ENCODE data around the gene TUBB3. TPM values are rescaled to one million over a fixed set of nuclear protein-coding genes. Genes with fewer than 3 reads are reported as not detected.

The TUBB3 gene
- total and polyA plus RNA-seq, 2 donors from 2014 or later: 3.4 to 35.0 TPM

DNA sequence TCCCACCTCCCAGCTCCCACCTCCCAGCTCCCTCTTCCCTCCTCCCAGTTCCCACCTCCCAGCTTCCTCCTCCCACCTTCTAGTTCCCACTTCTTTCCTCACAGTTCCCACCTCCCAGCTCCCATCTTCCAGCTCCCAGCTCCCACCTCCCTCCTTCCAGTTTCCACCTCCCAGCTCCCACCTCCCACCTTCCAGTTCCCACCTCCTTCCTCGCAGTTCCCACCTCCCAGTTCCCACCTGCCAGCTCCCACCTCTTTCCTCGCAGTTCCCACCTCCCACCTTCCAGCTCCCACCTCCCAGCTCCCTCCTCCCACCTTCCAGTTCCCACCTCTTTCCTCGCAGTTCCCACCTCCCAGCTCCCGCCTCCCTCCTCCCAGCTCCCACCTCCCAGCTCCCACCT is 14.9 kb upstream of the TUBB3 start:
- DNase-seq: no peak
- no peak for FAIRE-seq
- Histone ChIP-seq H3K9ac (ENCODE audit: low read length in 3 of 3) (no peak overlapping the region), H3K36me3 (ENCODE audit: control insufficient read depth in 2 of 3, insufficient read depth in 3 of 3, low read length in 3 of 3) (peaks cover 8 to 27% (median 8%) of the 10 kb centered on the region in 3 donors), H3K9me3 (ENCODE audit: control insufficient read depth in 2 of 3, insufficient read depth in 1 of 3, low read length in 3 of 3) (no peaks in the 10 kb centered on the region), H3K4me3 (ENCODE audit: low read length in 3 of 3) (no peak overlapping the region), H3K27me3 (ENCODE audit: control insufficient read depth, insufficient read depth, low read length) (no peaks in the 10 kb centered on the region), H3K4me1 (ENCODE audit: control insufficient read depth in 2 of 3, insufficient read depth in 2 of 3, low read depth in 1 of 3, low read length in 3 of 3) (no peaks in the 10 kb centered on the region), H3K27ac (ENCODE audit: low read depth in 2 of 2, low read length in 2 of 2) (no peak overlapping the region)
- TF ChIP-seq, protein P1, sequence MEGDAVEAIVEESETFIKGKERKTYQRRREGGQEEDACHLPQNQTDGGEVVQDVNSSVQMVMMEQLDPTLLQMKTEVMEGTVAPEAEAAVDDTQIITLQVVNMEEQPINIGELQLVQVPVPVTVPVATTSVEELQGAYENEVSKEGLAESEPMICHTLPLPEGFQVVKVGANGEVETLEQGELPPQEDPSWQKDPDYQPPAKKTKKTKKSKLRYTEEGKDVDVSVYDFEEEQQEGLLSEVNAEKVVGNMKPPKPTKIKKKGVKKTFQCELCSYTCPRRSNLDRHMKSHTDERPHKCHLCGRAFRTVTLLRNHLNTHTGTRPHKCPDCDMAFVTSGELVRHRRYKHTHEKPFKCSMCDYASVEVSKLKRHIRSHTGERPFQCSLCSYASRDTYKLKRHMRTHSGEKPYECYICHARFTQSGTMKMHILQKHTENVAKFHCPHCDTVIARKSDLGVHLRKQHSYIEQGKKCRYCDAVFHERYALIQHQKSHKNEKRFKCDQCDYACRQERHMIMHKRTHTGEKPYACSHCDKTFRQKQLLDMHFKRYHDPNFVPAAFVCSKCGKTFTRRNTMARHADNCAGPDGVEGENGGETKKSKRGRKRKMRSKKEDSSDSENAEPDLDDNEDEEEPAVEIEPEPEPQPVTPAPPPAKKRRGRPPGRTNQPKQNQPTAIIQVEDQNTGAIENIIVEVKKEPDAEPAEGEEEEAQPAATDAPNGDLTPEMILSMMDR (IDR thresholded peaks at IDR 0.05; ENCODE audit: borderline replicate concordance, extremely low read depth, insufficient read depth): no peak
- intact Hi-C loops (cut with DNase I): no loop called here

DNA sequence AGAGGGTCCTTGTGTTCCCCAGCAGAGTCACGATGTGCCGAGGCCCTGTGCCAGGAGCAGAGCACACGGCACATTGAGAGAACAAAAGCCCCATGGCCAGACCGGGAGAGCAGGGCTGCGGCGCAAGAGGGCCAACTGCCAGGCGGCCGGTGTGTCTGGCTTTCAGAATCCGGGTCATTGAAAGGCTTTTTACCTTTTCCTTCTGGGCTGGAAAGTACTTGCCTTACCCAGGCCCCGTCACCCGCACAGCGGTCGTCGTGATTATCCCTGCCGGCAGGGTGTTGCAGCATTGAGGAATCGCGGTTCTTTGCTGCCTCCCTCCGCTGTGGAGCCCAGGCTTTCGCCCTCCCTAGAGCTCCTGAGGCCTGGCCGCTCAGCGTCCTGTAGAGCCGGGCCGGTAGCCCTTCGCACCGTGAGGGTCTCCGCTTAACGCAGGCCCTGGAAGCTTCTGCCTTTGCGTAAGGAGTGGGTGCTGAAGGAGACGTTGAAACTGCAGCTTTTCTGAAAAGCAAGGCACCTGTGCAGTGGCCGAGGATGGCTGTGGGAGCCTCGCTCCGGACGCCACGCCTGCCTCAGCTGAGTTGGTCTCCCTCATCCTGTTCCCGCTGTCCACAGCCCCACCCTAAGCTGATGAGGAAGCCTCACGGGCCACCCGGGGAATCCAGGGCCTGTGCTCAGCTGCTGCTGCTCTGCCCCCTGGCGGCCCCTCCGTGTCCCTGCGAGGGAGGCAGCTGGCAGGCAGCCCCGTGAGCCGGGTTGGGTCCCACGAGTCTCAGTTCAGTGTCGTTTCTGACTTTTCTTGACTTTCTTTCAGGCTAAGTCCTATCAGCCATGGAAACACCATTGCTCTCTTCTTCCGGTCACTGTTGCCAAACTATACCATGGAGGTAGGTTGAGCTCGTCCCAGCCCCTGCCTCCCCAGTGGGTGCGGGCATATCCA is 13.1 kb upstream of the TUBB3 start:
- no peak overlapping the region for H3K9ac ChIP-seq (ENCODE audit: low read length in 3 of 3)
- intact Hi-C loops (cut with DNase I): no loop called here
- H3K27ac ChIP-seq (ENCODE audit: low read depth in 2 of 2, low read length in 2 of 2): no peak overlapping the region
- DNase-seq: peak; percentile 48 to 91 (median 69)
- FAIRE-seq: no peak
- H3K4me1 ChIP-seq (ENCODE audit: control insufficient read depth in 2 of 3, insufficient read depth in 2 of 3, low read depth in 1 of 3, low read length in 3 of 3): no peaks in the 10 kb centered on the region
- no peaks in the 10 kb centered on the region for H3K27me3 ChIP-seq (ENCODE audit: control insufficient read depth, insufficient read depth, low read length)
- TF ChIP-seq, protein P1 (IDR thresholded peaks at IDR 0.05; ENCODE audit: borderline replicate concordance, extremely low read depth, insufficient read depth): peak; percentile 75
- no peaks in the 10 kb centered on the region for H3K9me3 ChIP-seq (ENCODE audit: control insufficient read depth in 2 of 3, insufficient read depth in 1 of 3, low read length in 3 of 3)
- no peak overlapping the region for H3K4me3 ChIP-seq (ENCODE audit: low read length in 3 of 3)
- peaks cover 8 to 27% (median 10%) of the 10 kb centered on the region in 3 donors for H3K36me3 ChIP-seq (ENCODE audit: control insufficient read depth in 2 of 3, insufficient read depth in 3 of 3, low read length in 3 of 3)

DNA sequence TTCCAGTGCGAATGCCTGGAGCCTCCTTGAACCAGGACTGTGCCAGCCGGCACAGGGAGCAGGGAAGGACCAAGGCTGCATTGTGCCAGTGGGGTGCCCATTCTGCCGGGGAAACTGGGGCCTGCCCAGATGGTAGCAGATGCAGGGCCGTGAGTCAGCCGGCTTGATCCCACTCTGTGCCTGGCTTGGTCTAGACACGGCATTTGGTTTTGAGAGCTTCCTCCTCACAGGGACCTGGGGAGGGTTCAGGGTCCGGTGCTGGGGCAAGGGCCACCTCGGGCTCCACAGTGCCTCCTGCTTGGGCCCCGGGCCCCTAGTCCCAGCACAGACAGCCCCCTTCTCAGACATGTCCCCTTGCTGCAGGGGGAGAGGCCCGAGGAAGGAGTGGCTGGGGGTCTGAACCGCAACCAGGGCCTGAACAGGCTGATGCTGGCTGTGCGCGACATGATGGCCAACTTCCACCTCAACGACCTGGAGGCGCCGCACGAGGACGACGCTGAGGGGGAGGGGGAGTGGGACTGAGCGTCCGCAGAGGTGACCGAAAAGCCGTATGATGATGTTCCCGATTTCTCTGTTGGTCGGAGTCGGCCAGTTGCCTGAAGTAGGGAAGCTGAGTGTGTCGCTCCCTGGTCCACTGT is 12.3 kb upstream of the TUBB3 start:
- H3K4me1 ChIP-seq (ENCODE audit: control insufficient read depth in 2 of 3, insufficient read depth in 2 of 3, low read depth in 1 of 3, low read length in 3 of 3): no peaks in the 10 kb centered on the region
- H3K27ac ChIP-seq (ENCODE audit: low read depth in 2 of 2, low read length in 2 of 2): no peak overlapping the region
- no peak for DNase-seq

More for the DNA sequence above, 12.3 kb upstream of the TUBB3 start:
- Histone ChIP-seq H3K9ac (ENCODE audit: low read length in 3 of 3) (no peak overlapping the region), H3K4me3 (ENCODE audit: low read length in 3 of 3) (no peak overlapping the region), H3K9me3 (ENCODE audit: control insufficient read depth in 2 of 3, insufficient read depth in 1 of 3, low read length in 3 of 3) (no peaks in the 10 kb centered on the region), H3K36me3 (ENCODE audit: control insufficient read depth in 2 of 3, insufficient read depth in 3 of 3, low read length in 3 of 3) (peaks cover 8 to 23% (median 10%) of the 10 kb centered on the region in 3 donors), H3K27me3 (ENCODE audit: control insufficient read depth, insufficient read depth, low read length) (no peaks in the 10 kb centered on the region)
- intact Hi-C loops (cut with DNase I): no loop called here
- TF ChIP-seq, protein P1 (IDR thresholded peaks at IDR 0.05; ENCODE audit: borderline replicate concordance, extremely low read depth, insufficient read depth): no peak
- FAIRE-seq: no peak

All from kidney (tissue), 14 donors.